ENCODE results near the gene FAAH. TPM values are rescaled to one million over a fixed set of nuclear protein-coding genes. Genes with fewer than 3 reads are reported as not detected.

The FAAH gene
- total and polyA plus RNA-seq, 2 donors, result 6.9 to 10.6 TPM

GRCh38 chr1:46442317-46443161, 48.4 kb downstream of the FAAH start:
- Histone ChIP-seq H3K36me3 (ENCODE audit: insufficient read depth) (no peaks in the 10 kb centered on the region), H3K27ac (ENCODE audit: low read depth) (no peak overlapping the region), H3K4me3 (ENCODE audit: low read depth, low read length) (no peak overlapping the region), H3K4me1 (ENCODE audit: insufficient read depth) (no peaks in the 10 kb centered on the region)
- 9% methylated on average over 25 of the region's 25 CpGs for WGBS
- no peak for DNase-seq (ENCODE audit: extremely low spot score)

GRCh38 chr1:46444466-46444865, 50.3 kb downstream of the FAAH start:
- Histone ChIP-seq H3K4me3 (ENCODE audit: low read depth, low read length) (no peak overlapping the region), H3K27ac (ENCODE audit: low read depth) (no peak overlapping the region), H3K36me3 (ENCODE audit: insufficient read depth) (no peaks in the 10 kb centered on the region), H3K4me1 (ENCODE audit: insufficient read depth) (no peaks in the 10 kb centered on the region)
- DNase-seq (ENCODE audit: extremely low spot score), result no peak
- WGBS, result 79% methylated on average over 3 of the region's 3 CpGs

- no peaks in the 10 kb centered on the region for H3K36me3 ChIP-seq (ENCODE audit: insufficient read depth)
- no peak overlapping the region for H3K4me3 ChIP-seq (ENCODE audit: low read depth, low read length)
- no peaks in the 10 kb centered on the region for H3K4me1 ChIP-seq (ENCODE audit: insufficient read depth)
- no peak for DNase-seq (ENCODE audit: extremely low spot score)
- no peak overlapping the region for H3K27ac ChIP-seq (ENCODE audit: low read depth)
- 58% methylated on average over 3 of the region's 3 CpGs for WGBS
Measured at GRCh38 chr1:46445773-46446256, 51.7 kb downstream of the FAAH start.

- 32% methylated on average over 15 of the region's 15 CpGs for WGBS
- Histone ChIP-seq H3K4me1 (ENCODE audit: insufficient read depth) (no peaks in the 10 kb centered on the region), H3K27ac (ENCODE audit: low read depth) (no peak overlapping the region), H3K4me3 (ENCODE audit: low read depth, low read length) (no peak overlapping the region), H3K36me3 (ENCODE audit: insufficient read depth) (no peaks in the 10 kb centered on the region)
- peak; percentile 57 for DNase-seq (ENCODE audit: extremely low spot score)
Measured at GRCh38 chr1:46446646-46447498, 52.8 kb downstream of the FAAH start.

GRCh38 chr1:46447499-46448108, 53.5 kb downstream of the FAAH start:
- 39% methylated on average over 14 of the region's 14 CpGs for WGBS
- peak overlapping the region; percentile 25 for H3K4me3 ChIP-seq (ENCODE audit: low read depth, low read length)

GRCh38 chr1:46448109-46448911, 54.2 kb downstream of the FAAH start:
- no peak for DNase-seq (ENCODE audit: extremely low spot score)
- peak overlapping the region; percentile 25 for H3K4me3 ChIP-seq (ENCODE audit: low read depth, low read length)
- 4% methylated on average over 76 of the region's 76 CpGs for WGBS
- no peaks in the 10 kb centered on the region for H3K36me3 ChIP-seq (ENCODE audit: insufficient read depth)
- H3K4me1 ChIP-seq (ENCODE audit: insufficient read depth), result no peaks in the 10 kb centered on the region
- H3K27ac ChIP-seq (ENCODE audit: low read depth), result no peak overlapping the region

More at GRCh38 chr1:46447499-46448108, 53.5 kb downstream of the FAAH start:
- Histone ChIP-seq H3K27ac (ENCODE audit: low read depth) (no peak overlapping the region), H3K4me1 (ENCODE audit: insufficient read depth) (no peaks in the 10 kb centered on the region), H3K36me3 (ENCODE audit: insufficient read depth) (no peaks in the 10 kb centered on the region)
- no peak for DNase-seq (ENCODE audit: extremely low spot score)

GRCh38 chr1:46449223-46450159, 55.4 kb downstream of the FAAH start:
- Histone ChIP-seq H3K4me1 (ENCODE audit: insufficient read depth) (no peaks in the 10 kb centered on the region), H3K4me3 (ENCODE audit: low read depth, low read length) (no peak overlapping the region), H3K36me3 (ENCODE audit: insufficient read depth) (no peaks in the 10 kb centered on the region), H3K27ac (ENCODE audit: low read depth) (no peak overlapping the region)
- 77% methylated on average over 6 of the region's 6 CpGs for WGBS
- DNase-seq (ENCODE audit: extremely low spot score), result no peak

- H3K4me3 ChIP-seq (ENCODE audit: low read depth, low read length), result no peak overlapping the region
- WGBS, result 91% methylated on average over 1 of the region's 1 CpG
- no peak for DNase-seq (ENCODE audit: extremely low spot score)
- no peak overlapping the region for H3K27ac ChIP-seq (ENCODE audit: low read depth)
- H3K36me3 ChIP-seq (ENCODE audit: insufficient read depth), result no peaks in the 10 kb centered on the region
- no peaks in the 10 kb centered on the region for H3K4me1 ChIP-seq (ENCODE audit: insufficient read depth)
Measured at GRCh38 chr1:46450160-46450517, 56.0 kb downstream of the FAAH start.

GRCh38 chr1:46451948-46452930, 58.1 kb downstream of the FAAH start:
- Histone ChIP-seq H3K4me1 (ENCODE audit: insufficient read depth) (no peaks in the 10 kb centered on the region), H3K36me3 (ENCODE audit: insufficient read depth) (no peaks in the 10 kb centered on the region), H3K4me3 (ENCODE audit: low read depth, low read length) (no peak overlapping the region), H3K27ac (ENCODE audit: low read depth) (no peak overlapping the region)
- 68% methylated on average over 5 of the region's 5 CpGs for WGBS
- no peak for DNase-seq (ENCODE audit: extremely low spot score)

- H3K4me1 ChIP-seq (ENCODE audit: insufficient read depth), result no peaks in the 10 kb centered on the region
- no peak for DNase-seq (ENCODE audit: extremely low spot score)
- H3K27ac ChIP-seq (ENCODE audit: low read depth), result no peak overlapping the region
- no peaks in the 10 kb centered on the region for H3K36me3 ChIP-seq (ENCODE audit: insufficient read depth)
- H3K4me3 ChIP-seq (ENCODE audit: low read depth, low read length), result no peak overlapping the region
- 40% methylated on average over 15 of the region's 15 CpGs for WGBS
Measured at GRCh38 chr1:46452931-46453325, 58.8 kb downstream of the FAAH start.

- H3K27ac ChIP-seq (ENCODE audit: low read depth), result no peak overlapping the region
- 52% methylated on average over 4 of the region's 4 CpGs for WGBS
- no peaks in the 10 kb centered on the region for H3K36me3 ChIP-seq (ENCODE audit: insufficient read depth)
- H3K4me1 ChIP-seq (ENCODE audit: insufficient read depth), result no peaks in the 10 kb centered on the region
- no peak overlapping the region for H3K4me3 ChIP-seq (ENCODE audit: low read depth, low read length)
- DNase-seq (ENCODE audit: extremely low spot score), result no peak
Measured at GRCh38 chr1:46453449-46453848, 59.3 kb downstream of the FAAH start.

All from urinary bladder (tissue), 4 donors.